Lung microvascular endothelial cell (primary cell): ENCODE data around the gene ECPAS. TPM values are rescaled to one million over a fixed set of nuclear protein-coding genes. Genes with fewer than 3 reads are reported as not detected.

Experiments used
- DNase-seq, 2 donors: peaks; one replicate each; pipeline versions ENCODE4 v3.0.0 to v3.0.0-alpha.2; 2010; ENCODE audit warnings: low read depth in 2 of 2
- total RNA-seq: library from RNA; depleted of rRNA; stranded (reverse); fragments of >200 nt; gene quantifications from 2 replicates; pipeline ENCODE4 v1.2.1, GENCODE V29; 2014

The ECPAS gene
- total RNA-seq, 1 donor from 2014 or later: 69.8 TPM

DNA sequence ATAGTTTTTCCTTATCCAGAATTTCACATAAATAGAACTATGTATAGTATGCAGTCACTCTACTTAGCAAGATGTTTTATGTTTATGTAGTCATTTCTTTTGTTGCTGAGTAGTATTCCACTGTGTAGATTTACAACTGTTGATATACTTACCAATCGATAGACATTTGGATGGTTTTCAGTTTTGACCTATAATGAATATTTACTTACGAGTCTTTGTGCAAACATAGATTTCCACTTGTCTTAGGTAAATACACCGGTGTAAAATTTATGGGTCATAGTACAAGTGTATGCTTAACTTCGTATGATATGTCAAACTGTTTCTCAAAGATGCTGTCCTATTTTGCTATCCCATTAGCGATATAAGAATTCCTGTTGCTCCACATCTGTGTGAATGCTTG is 134.4 kb downstream of the ECPAS start:
- DNase-seq: no peak

- peak in 1 of 2 donors; percentile 25 for DNase-seq
Observed at GRCh38 chr9:111348821-111349271, 135.3 kb downstream of the ECPAS start.

DNA sequence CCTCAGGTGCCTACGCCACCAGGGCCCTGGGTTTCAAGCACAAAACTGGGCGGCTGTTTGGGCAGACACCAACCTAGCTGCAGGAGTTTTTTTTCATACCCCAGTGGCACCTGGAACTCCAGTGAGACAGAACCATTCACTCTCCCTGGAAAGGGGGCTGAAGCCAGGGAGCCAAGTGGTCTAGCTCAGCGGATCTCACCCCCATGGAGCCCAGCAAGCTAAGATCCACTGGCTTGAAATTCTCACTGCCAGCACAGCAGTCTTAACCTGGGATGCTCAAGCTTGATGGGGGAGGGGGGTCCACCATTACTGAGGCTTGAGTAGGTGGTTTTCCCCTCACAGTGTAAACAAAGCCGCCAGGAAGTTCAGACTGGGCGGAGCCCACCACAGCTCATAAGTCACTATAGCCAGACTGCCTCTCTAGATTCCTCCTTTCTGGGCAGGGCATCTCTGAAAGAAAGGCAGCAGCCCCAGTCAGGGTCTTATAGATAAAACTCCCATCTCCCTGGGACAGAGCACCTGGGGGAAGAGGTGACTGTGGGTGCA is 149.8 kb downstream of the ECPAS start:
- peak in 1 of 2 donors; percentile 2 for DNase-seq

DNA sequence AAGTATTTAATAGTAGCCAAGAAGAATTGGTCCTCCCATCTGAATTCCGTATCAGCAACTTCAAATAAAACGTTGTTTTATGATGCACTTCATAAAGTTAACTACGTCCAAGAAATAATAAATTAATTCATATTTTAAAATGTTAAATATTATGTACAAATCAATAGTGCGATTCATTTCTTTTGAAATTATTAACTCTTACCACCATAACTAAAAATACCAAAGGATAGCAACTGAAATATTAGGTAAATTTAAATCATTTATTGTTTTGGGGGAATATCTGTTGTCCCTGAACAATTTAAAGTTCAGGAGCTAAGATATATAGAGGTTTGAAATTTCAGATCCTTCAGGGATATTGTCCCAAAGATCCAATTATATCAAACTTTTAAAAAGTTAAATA is 154.1 kb downstream of the ECPAS start, which contains the start of gene OR2K2:
TSS of gene OR2K2 (minus strand) at position 101 of the 400 bp plus-strand sequence. CDS start 1,791 bp downstream, outside the sequence.
- no peak for DNase-seq

- no peak for DNase-seq
Observed at GRCh38 chr9:111320631-111321030, 163.6 kb downstream of the ECPAS start.

GRCh38 chr9:111316796-111317195 is 167.4 kb downstream of the ECPAS start:
- DNase-seq: no peak

Other genes with a start within 250 kb of the ECPAS start
- gene OR2K2, start 154.2 kb downstream of the ECPAS start, total RNA-seq: not detected in 2 replicates
- 1.1 and 1.6 TPM in 2 replicates for gene ZNF483, start 40.8 kb upstream of the ECPAS start, total RNA-seq
- gene PTGR1, start 115.3 kb upstream of the ECPAS start, total RNA-seq: 6.5 and 20.7 TPM in 2 replicates
- gene DNAJC25, start 147.0 kb upstream of the ECPAS start, total RNA-seq: 2.0 and 3.6 TPM in 2 replicates
- gene GNG10, start 177.2 kb upstream of the ECPAS start, total RNA-seq: 44.0 and 53.0 TPM in 2 replicates